Parathyroid adenoma (tissue), 2 donors: ENCODE measurements around the gene PHF21B.

Source experiments
- H2AFZ ChIP-seq: fragments of 300-600 bp; sonication (generic); one replicate; pipeline ENCODE4 v1.7.0; 2017; ENCODE audit warnings: antibody characterized with exemption, mild to moderate bottlenecking
- H3K27ac ChIP-seq: fragments of 300-600 bp; sonication (generic); one replicate; pipeline ENCODE4 v1.7.0; 2017
- H3K27me3 ChIP-seq: fragments of 300-600 bp; sonication (generic); one replicate; pipeline ENCODE4 v1.7.0; 2017; ENCODE audit warnings: low read length; ENCODE audit not compliant: control insufficient read depth, insufficient read depth
- H3K36me3 ChIP-seq: fragments of 300-600 bp; sonication (generic); one replicate; pipeline ENCODE4 v1.7.0; 2017; ENCODE audit warnings: low read length; ENCODE audit not compliant: control insufficient read depth, insufficient read depth
- H3K4me1 ChIP-seq: fragments of 300-600 bp; sonication (generic); one replicate; pipeline ENCODE4 v1.7.0; 2017; ENCODE audit warnings: control low read depth
- H3K4me2 ChIP-seq: fragments of 300-600 bp; sonication (generic); one replicate; pipeline ENCODE4 v1.7.0; 2017; ENCODE audit warnings: low read length
- H3K4me3 ChIP-seq: fragments of 300-600 bp; sonication (generic); one replicate; pipeline ENCODE4 v1.7.0; 2017; ENCODE audit warnings: low read depth, low read length
- H3K79me2 ChIP-seq: fragments of 300-600 bp; sonication (generic); one replicate; pipeline ENCODE4 v1.7.0; 2017; ENCODE audit warnings: control low read depth
- H3K9ac ChIP-seq: fragments of 300-600 bp; sonication (generic); one replicate; pipeline ENCODE4 v1.7.0; 2017; ENCODE audit warnings: mild to moderate bottlenecking
- H3K9me3 ChIP-seq: fragments of 300-600 bp; sonication (generic); one replicate; pipeline ENCODE4 v1.7.0; 2017; ENCODE audit warnings: low read length; ENCODE audit not compliant: control insufficient read depth
- CTCF ChIP-seq: fragments of 300-600 bp; sonication (generic); IDR thresholded peaks from one replicate; pipeline ENCODE4 v1.7.0; 2017; ENCODE audit warnings: antibody characterized with exemption, mild to moderate bottlenecking
- donor health status: primary hyperparathyroidism.

PHF21B gene

GRCh38 chr22:44930711-44931035 lies 79.1 kb downstream of the PHF21B start:
- no peaks in the 10 kb centered on the region for H3K36me3 ChIP-seq
- no peak overlapping the region for H3K27ac ChIP-seq
- H3K79me2 ChIP-seq, result no peaks in the 10 kb centered on the region
- H3K4me2 ChIP-seq, result no peak overlapping the region
- no peak overlapping the region for H3K4me3 ChIP-seq
- no peaks in the 10 kb centered on the region for H3K27me3 ChIP-seq
- H3K9me3 ChIP-seq, result no peaks in the 10 kb centered on the region
- TF ChIP-seq CTCF, result no peak
- H2AFZ ChIP-seq, result no peak overlapping the region
- H3K4me1 ChIP-seq, result no peaks in the 10 kb centered on the region
- no peak overlapping the region for H3K9ac ChIP-seq

DNA sequence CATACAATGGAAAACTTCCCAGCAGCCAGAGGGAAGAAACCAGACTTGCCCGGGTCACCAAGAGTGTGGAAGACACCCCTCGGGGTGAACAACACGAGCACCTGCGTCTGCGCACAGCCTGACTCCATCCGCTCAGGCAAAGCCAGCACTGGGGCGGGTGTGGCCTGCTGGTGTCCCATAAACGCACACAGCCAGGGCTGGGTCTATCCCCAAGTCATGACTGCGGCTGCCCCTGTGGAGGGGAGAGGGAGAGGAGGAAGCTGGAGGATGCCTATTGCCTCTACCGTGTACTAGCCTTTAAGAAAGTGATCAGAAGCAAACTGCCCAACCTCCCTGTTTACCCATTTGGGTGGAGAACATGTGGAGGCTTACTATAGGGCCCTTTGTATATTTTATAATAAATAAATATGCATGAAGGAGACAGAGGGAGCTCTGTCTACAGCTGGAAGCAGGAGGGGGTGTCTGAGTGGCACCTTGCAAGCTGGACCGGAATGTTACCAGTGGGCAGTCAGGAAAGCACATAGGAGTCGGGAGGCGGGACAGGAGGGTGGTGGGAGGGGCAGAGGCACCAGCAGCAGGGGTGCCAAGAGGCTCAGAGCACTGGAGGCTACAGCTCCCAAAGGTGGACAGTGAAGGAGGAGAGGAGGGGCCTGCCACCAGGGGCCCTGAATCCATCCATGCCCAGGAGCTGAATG lies 79.6 kb downstream of the PHF21B start:
- H2AFZ ChIP-seq, result no peak overlapping the region
- TF ChIP-seq CTCF, result no peak
- no peak overlapping the region for H3K9ac ChIP-seq
- H3K4me2 ChIP-seq, result no peak overlapping the region
- no peaks in the 10 kb centered on the region for H3K4me1 ChIP-seq
- no peaks in the 10 kb centered on the region for H3K36me3 ChIP-seq
- H3K9me3 ChIP-seq, result no peaks in the 10 kb centered on the region
- no peaks in the 10 kb centered on the region for H3K79me2 ChIP-seq
- no peaks in the 10 kb centered on the region for H3K27me3 ChIP-seq
- no peak overlapping the region for H3K4me3 ChIP-seq
- H3K27ac ChIP-seq, result no peak overlapping the region

DNA sequence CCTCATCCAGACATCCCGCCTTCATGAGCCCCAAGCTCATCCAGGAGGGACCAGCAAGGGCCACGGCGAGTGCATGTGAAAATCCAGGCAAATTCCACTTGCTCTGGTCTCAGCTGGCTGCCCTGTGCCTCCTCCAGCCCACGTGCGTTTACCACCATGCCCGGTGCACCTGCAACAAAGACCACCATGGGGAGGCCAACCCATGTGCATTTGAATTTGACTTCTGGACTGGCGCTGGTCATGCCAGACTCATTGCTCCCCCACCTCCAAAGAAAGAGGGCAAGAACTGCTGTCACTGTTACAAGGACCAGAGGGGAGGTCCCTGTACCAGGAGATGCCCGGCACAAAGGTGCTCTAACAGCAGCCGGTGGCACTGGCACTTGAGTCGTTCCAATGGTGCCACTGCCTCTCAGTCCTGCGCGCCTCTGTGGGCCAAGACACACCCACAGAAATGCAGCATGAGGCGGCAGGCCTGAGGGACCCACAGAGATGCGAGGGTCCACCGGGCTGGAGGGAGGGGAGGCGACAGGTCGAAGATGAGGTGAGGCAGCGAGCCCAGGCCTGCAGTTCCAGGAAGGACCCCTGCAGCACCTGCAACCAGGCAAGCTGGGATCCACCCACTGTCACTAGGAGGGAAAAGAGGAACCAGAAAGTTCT lies 80.3 kb downstream of the PHF21B start:
- Histone ChIP-seq H3K27me3 (no peaks in the 10 kb centered on the region), H3K9ac (no peak overlapping the region), H3K4me3 (no peak overlapping the region), H3K27ac (no peak overlapping the region), H3K79me2 (no peaks in the 10 kb centered on the region), H3K4me2 (no peak overlapping the region), H2AFZ (no peak overlapping the region), H3K36me3 (no peaks in the 10 kb centered on the region), H3K4me1 (no peaks in the 10 kb centered on the region), H3K9me3 (no peaks in the 10 kb centered on the region)
- TF ChIP-seq CTCF, result no peak

- no peak overlapping the region for H2AFZ ChIP-seq
- H3K4me2 ChIP-seq, result no peak overlapping the region
- no peak overlapping the region for H3K27ac ChIP-seq
- no peak for TF ChIP-seq CTCF
- H3K9ac ChIP-seq, result no peak overlapping the region
- H3K79me2 ChIP-seq, result no peaks in the 10 kb centered on the region
- H3K9me3 ChIP-seq, result no peaks in the 10 kb centered on the region
- H3K4me3 ChIP-seq, result no peak overlapping the region
- no peaks in the 10 kb centered on the region for H3K4me1 ChIP-seq
- H3K27me3 ChIP-seq, result no peaks in the 10 kb centered on the region
- H3K36me3 ChIP-seq, result no peaks in the 10 kb centered on the region
Measured at GRCh38 chr22:44928711-44929358, 81.0 kb downstream of the PHF21B start.
